HTR-8/SVneo (cell line): ENCODE results near the gene JMJD4.
"Not testable (repeated sequence)": the region's sequence is repeated elsewhere in the genome, so short reads cannot be mapped to it uniquely, and the experiment has no call there.

Source experiments
- DNase-seq: peaks from one replicate; pipeline ENCODE4 v3.0.0; 2011; ENCODE audit warnings: low spot score, mixed read lengths; ENCODE audit not compliant: insufficient read length
- FAIRE-seq: peaks from 2 replicates; lab custom pipeline; 2011; peaks lifted over from hg19 to GRCh38; lab: Jason Lieb, UNC

JMJD4 gene

DNA sequence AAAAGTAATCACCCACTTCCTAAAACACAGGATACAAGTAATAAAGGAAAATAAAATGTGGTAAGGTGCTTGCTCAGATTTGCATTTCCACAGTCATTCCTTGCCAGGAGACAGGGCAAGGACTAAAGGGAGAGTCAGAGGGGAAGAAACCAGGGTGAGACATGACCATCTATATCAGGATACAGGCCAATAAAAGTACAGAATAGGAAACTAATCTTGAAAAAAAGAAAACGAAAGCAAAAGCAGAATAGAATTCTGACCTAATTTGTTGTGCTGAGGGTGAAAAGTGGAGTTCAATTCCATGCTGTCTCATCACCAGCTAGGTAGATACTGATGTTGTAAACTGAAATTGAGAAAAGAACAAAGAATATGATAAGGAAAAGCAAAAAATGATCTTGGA is 27.3 kb downstream of the JMJD4 start:
- FAIRE-seq (no peak), DNase-seq (no peak)

GRCh38 chr1:227701631-227702030 is 33.5 kb downstream of the JMJD4 start:
- not testable (repeated sequence) for DNase-seq, FAIRE-seq

DNA sequence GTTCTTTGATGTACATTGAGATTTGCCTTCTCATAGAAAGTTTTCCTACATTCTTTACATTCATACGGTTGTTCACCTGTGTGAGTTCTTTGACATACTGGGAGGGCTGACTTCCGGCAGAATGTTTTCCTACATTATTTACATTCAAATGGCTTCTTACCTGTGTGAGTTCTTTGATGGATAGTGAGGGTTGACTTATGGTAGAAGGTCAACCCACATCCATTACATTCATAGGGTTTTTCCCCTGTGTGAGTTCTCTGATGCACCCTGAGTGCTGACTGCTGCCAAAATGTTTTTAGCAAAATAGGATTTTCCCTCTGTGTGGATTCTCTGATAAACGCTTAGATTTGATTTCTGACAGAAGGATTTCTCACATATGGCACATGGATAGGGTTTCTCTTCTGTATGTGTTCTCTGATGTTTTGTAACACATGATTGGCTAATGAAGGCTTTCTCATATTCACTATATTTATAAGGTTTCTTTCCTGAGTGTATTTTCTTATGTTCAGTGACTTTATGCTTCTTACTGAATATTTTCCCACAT is 37.7 kb downstream of the JMJD4 start:
- no peak for DNase-seq
- no peak for FAIRE-seq

DNA sequence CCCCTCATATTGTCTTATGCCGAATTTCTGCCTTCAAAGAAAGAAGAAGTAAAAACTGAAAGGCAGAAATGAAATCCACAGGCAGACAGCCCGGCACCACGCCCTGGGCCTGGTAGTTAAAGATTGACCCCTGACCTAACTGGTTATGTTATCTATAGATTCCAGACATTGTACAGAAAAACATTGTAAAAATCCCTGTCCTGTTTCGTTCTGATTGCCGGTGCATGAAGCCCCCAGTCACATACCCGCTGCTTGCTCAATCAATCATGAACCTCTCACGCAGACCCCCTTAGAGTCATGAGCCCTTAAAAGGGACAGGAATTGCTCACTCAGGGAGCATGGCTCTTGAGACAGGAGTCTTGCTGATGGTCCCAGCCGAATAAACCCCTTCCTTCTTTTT is 49.3 kb downstream of the JMJD4 start:
- FAIRE-seq, result no peak
- no peak for DNase-seq
